Activated CD4-positive, alpha-beta T cell treated with anti-CD3 and anti-CD28 coated beads, Interleukin-2, amount 50 U/mL, for 24 hours (primary cell): ENCODE data around the gene IQGAP3.
A peak's percentile ranks its signal among the peaks of the same experiment; 100 is the strongest.
"Not testable (repeated sequence)": the region's sequence is repeated elsewhere in the genome, so short reads cannot be mapped to it uniquely, and the experiment has no call there.

Source experiments
- DNase-seq, 2 donors: peaks; one replicate each; pipeline ENCODE4 v3.0.0-alpha.2; 2020; ENCODE audit warnings: low read depth in 1 of 2, low spot score in 1 of 2

IQGAP3 gene, protein sequence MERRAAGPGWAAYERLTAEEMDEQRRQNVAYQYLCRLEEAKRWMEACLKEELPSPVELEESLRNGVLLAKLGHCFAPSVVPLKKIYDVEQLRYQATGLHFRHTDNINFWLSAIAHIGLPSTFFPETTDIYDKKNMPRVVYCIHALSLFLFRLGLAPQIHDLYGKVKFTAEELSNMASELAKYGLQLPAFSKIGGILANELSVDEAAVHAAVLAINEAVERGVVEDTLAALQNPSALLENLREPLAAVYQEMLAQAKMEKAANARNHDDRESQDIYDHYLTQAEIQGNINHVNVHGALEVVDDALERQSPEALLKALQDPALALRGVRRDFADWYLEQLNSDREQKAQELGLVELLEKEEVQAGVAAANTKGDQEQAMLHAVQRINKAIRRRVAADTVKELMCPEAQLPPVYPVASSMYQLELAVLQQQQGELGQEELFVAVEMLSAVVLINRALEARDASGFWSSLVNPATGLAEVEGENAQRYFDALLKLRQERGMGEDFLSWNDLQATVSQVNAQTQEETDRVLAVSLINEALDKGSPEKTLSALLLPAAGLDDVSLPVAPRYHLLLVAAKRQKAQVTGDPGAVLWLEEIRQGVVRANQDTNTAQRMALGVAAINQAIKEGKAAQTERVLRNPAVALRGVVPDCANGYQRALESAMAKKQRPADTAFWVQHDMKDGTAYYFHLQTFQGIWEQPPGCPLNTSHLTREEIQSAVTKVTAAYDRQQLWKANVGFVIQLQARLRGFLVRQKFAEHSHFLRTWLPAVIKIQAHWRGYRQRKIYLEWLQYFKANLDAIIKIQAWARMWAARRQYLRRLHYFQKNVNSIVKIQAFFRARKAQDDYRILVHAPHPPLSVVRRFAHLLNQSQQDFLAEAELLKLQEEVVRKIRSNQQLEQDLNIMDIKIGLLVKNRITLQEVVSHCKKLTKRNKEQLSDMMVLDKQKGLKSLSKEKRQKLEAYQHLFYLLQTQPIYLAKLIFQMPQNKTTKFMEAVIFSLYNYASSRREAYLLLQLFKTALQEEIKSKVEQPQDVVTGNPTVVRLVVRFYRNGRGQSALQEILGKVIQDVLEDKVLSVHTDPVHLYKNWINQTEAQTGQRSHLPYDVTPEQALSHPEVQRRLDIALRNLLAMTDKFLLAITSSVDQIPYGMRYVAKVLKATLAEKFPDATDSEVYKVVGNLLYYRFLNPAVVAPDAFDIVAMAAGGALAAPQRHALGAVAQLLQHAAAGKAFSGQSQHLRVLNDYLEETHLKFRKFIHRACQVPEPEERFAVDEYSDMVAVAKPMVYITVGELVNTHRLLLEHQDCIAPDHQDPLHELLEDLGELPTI (N-terminal part only)

DNA sequence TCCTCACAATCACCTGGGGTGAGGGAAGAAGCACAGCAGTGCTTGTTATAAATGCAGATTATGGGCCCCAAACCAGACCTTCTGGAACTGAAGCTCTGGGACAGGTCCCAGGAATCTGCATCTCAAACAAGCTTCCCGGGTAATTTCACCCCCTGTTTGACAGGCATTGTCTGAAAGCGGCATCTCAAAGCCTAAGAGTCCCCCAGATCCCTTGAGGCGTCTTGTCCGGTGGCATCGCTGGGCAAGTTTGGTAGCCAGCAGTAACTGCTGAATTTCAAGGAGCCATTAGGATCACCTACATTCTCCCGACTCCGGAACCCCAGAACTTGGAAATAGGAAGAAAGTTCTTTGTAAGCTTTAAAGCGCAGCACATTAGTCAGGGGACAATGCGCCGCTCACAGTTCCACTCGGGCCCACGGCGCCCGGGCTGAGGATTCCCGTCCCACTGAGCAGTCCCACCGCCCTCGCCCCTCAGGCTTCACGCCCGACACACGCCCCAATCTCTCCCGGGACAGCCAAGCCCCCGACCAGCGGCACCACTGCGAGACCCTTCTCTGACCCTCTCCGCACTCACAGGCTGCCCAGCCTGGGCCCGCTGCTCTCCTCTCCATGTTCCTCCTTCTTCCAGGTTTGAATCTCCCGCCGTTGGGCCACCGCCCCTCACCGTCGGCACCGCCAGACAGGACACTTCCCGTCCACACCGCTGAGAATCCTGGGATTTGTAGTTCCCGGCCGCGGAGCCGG, at the start of gene IQGAP3:
Gene IQGAP3, minus strand, starts transcription at position 647 of the 744 bp plus-strand sequence. Its CDS starts 36 bp downstream, at position 611.
- DNase-seq = peak in 1 of 2 donors; percentile 61

DNA sequence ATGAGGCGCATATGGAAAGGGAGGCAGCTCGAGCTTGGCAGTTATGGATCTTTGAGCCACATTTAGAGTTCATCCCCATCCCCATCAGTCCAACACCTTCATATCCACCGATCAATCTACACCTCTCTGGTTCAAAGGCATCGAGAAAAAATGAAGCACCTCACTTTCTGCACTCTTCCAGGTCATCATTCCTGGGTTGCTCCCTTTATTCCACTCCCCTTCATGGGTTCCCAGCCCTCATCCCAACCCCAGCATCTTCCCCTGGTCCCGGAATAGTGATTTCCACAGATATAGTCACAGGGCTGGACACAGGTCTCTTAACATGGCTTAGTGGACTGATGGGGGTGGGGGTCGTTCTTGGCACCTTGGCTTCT, 47.2 kb upstream of the IQGAP3 start:
- no peak for DNase-seq

DNA sequence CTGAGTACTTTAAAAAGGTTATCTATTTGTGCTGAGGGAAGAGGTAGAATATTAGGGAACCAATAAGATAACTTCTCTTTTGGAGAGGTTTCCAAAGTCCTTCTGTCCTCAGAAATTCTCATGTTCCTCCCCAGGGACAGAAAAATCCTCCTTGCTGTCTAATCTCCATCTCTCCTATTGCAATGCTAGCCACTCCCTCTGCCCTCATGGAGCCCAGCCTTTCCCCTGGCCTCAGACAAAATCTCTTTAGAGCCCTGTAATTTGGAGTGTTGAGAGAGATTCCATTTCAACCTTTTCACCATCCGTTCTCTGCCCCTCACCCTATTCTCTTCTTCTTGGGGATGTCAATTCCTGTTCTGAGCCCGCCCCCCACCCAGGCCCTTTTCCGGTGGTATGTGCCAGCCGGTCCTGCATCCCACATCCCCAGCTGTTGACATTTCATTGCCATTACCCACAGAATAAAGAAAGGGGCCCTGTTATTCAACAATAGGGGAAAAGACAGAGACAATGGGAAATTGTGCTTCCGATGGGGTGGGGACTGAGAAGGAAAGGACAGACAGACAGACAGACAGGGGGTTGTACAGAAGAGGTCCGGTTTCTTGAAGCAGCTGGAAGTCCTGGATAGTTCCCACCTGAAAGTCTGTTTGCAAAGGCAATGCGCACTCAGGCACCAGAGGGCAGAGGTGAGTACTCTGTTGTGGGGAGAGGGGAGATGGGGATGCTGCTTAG, 46.7 kb upstream of the IQGAP3 start, which contains the start of gene HAPLN2:
Gene HAPLN2, plus strand, starts transcription at position 563 of the 729 bp plus-strand sequence. CDS start 4,076 bp downstream, outside the sequence.
- DNase-seq = no peak

DNA sequence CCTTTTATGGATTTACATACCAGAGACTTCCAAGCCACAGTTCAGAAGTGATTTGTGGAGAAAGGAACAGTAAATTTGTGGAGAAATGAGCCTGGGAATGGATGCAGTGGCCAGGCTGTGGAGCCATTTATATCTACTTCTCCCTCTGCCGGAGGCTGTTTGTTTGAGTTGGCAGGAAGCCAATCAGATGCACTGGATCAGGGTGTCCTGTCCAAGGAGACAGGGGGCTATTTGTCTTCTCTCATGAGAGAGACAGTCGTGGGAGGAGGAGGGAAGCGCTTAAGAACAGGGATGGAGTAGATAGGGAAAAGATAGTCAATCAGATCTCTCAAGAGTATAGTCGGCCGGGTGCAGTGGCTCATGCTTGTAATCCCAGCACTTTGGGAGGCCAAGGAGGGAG, 44.1 kb upstream of the IQGAP3 start:
- no peak for DNase-seq

DNA sequence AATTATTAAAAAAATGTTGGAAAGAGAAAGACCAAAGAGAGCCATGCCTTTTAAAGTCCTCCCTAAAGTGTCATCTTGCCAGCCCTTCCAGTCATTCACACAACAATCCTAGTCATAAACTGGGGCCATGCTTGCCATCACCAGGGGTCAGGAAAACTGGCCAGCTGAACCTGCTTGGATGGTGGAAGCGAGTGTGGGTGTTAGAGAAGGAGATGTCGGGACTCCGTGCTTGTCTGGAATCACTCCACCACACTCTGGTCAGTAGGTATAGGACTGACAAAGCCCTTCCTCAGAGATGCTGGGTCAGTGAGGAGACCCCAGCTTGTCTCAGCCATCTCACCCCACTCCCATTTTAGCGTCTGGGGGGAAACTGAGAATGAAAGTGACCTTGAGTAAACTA, 43.6 kb upstream of the IQGAP3 start:
- no peak for DNase-seq

DNA sequence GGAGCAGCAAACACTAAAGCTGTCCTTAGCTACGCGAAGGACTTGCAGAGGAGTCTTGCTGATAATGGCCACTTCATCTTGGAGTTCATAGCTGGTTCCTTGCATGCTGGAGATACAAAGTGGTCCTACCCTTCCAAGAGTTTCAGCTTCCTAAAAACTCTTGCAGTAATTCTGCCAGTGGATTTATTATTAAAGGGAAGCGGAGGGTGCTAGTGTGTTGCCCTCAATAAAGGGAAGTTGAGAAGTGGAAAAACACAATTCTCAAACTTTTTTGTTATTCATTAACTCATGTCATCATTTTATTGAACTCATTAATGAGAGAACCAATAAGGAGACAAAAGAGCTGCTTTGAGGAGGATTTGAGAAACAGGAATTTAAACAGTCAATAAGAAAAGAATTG, 40.3 kb upstream of the IQGAP3 start:
- no peak for DNase-seq

DNA sequence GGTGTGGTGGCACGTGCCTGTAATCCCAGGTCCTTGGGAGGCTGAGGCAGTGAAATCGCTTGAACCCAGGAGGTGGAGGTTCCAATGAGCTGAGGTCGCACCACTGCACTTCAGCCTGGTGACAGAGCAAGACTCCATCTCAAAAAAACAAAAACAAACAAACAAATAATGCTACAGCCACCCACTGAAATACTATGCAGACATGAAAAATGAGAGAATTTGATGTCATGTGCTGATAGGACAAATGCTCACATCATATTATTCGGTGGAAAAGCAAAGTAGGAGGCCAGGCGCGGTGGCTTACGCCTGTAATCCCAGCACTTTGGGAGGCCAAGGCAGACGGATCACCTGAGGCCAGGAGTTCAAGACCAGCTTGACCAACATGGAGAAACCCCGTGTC, 37.7 kb upstream of the IQGAP3 start:
- DNase-seq = not testable (repeated sequence)

DNA sequence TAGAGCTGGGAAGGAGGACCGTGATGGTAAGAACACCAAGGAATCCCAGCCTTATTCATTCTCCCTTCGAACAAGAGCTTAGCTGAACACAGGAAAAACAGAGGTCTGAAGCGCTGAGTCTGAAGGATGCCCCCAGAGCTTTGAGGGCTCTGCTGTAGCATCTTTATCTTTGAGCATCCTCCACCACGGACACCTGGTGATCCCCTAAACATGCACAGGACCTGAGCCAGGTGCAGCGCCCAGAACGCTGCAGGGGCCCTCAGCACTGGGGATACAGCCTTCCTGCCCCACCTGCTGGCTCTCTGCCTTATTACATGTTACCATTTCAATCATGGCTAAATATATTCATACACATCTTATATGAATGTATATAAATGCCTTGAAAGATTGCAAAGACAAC, 36.6 kb upstream of the IQGAP3 start:
- DNase-seq = no peak

DNA sequence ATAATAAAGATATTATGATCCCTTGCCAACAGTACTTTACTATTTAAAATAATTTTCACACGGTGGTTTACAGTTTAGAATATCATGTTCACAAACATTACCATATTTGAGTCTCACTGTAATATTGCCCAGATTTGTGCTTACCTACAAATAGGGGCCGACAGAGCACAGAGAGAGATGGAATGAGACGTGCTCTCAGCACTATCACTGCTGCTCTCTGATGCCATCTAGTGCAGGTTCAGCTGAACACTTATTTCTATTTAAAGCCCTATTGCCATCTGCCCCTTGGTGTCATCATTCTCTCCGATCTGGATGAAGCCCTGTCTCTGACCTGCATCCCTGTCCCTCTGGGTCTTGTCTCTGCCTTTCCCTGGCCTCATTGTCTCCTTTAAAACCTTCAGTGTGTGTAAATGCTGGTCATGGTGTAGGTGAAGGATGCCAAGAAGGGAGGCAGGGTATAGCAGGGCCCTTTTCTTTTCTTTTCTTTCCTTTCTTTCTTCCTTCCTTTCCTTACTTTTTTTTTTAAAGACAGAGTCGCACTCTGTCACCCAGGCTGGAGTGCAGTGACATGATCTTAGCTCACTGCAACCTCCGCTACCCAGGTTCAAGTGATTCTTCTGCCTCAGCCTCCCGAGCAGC, 35.8 kb upstream of the IQGAP3 start:
- peak in 1 of 2 donors; percentile 59 for DNase-seq

DNA sequence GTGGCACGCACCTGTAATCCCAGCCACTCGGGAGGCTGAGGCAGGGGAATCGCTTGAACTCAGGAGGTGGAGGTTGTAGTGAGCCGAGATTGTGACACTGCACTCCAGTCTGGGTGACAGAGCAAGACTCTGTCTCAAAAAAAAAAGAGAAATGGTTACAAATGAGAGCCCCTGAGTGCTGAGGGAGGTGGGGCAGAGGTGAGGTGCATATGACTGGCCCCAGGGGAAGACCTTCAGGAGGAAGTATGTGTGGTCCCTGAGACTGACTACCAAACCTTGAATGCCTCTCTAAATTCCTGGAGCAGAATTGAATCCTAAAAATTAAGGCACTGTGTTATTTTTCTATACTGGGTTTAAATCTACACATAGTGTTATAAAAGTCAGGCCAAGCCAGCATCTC, 35.0 kb upstream of the IQGAP3 start:
- DNase-seq = not testable (repeated sequence)

DNA sequence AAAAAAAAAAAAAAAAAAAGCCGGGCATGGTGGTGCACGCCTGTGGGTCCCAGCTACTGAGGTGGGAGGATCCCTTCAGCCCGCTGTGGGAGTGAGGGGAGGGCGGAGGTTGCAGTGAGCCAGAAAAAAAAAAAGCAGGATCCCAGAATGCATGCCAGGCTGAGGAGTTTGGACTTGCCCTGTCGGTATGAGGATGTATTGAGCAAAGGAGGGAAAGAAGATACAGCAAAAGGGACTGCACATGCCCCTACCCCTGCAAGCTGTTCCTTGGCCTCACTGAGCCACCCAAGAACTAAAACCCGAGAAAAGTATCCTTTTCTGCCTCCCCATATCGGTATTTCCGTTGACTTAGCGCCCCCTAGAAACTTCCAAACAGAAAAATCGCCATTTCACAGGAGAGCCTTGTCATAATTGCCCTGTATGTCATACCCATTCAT, 30.2 kb upstream of the IQGAP3 start:
- no peak for DNase-seq

DNA sequence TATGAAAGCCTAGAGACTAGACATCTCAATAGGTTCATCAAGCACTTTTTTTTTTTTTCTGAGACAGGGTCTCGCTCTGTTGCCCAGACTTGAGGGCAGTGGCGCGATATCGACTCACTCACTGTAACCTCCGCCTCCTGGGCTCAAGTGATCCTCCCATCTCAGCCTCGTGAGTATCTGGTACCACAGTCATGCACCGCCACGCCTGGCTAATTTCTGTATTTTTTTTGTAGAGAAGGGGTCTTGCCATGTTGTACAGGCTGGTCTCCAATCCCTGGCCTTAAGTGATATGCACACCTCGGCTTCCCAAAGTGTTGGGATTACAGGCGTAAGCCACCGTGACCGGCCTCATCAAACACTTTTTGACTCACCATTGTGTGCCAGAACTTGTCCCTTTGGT, 29.5 kb upstream of the IQGAP3 start:
- no peak for DNase-seq

DNA sequence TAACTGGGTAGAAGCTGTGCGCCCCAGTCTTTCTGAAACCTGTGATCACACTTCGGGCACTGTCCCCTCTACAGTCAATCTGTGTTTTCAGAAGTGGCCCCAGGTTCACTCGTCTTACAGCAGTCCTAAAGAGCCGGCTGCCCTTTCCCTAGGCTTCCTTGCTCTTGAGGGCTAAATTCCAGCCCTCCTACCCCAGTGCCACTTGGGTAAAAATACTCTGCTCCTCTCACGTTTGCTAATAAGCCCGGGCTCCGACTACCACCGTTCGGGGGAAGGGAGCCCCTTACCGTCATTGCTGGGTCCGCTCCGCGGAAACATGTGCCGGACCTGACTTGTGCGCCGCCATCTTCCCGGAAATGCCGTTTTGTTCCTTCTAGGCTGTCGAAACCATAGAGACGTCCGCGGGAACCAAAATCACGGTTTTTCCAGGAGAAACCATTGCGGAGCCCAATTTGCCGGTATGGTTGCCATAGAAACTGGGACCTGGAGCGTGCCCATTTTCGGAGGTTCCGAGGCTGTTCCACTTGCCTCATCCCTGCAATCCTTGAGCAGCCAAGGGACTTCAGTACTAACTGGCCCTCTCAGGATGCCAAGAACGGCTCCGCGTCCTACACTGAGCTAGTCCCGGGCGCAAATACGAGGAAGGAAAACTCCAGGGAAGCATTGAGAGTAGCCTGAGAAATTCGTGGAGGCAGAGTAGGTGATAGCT, 28.9 kb upstream of the IQGAP3 start, which contains the start of gene GPATCH4:
Gene GPATCH4, minus strand, starts transcription at position 358 of the 709 bp plus-strand sequence.
- peak; percentile 65 to 78 for DNase-seq

DNA sequence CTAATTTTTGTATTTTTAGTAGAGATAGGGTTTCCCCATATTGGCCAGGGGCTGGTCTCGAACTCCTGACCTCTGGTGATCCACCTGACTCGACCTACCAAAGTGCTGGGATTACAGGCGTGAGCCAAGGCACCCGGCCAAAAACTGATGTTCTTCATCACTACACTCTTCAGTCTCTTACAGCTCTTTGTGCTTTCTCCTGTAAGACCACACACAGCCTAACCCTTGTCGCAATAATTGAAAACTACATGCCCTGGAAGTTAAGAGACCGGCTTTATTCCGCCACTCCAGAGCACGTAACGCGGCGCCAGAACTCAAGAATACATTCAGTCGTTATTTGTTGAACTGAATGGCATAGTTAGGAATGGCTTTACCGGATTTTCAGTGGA, 28.4 kb upstream of the IQGAP3 start:
- DNase-seq = no peak

DNA sequence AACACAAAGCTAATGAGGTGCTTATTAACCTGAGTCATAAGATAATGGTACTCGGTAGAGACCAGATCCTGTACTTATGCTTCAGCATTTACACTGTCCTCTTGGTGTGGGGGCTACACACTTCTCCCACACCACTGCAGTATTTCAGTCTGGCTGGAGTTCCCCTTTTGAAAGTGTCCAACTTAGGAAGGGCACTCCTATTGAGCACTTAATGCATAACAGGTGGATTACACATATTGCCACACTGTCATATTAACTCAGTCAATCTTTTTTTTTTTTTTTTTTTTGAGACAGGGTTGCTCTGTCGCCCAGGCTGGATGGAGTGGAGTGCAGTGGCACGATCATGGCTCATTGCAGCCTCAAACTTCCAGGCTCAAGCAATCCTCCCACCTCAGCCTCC, 27.4 kb upstream of the IQGAP3 start:
- no peak for DNase-seq

DNA sequence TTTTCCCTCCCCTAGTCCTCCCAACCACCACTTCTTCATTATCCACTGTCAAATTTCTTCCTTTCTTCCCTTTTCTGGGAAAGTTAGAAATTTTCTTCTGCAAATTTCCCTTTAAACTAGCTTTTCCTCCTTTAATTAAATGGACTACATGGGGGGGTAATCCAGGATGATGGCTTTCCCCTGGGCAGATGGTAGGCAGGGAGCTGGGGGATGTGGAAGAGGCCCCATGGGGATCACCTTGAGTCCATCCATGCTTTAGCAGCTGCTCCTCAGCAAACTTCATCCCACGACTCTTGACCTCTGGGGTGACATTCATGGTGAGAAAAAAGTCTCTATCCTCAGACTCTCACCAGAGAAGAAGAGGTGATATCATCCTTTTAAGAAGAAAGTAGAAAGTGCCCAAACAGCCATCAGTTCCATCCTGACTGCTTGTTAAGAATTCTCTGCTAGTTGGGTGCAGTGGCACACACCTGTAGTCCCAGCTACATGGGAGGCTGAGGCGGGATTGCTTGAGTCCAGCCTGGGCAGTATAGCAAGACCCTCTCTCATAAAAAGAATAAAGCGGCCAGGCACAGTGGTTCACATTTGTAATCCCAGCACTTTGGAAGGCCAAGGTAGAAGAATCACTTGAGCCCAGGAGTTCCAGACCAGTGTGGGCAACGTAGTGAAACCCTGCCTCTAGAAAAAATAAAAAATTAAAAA, 26.5 kb upstream of the IQGAP3 start:
- DNase-seq = no peak

DNA sequence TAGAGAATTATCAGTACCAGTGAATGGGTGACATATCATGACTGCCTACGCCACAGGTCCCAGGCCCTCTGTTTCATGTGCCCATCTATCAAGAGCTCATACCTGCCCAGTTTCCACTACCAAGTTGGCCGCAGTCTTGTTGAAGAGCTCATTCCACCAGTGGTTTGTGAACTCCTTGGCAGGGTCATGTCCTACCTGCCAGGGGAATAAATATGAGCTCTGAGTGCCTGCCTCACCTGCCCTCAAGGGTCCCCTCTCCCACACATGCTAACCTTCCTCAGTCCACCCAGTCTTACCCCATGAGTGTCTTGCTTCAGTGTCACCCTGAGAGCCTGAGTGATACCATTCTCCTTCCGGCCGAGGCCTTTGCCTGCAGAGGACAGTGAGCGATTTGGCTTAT, 25.8 kb upstream of the IQGAP3 start:
- DNase-seq = no peak

DNA sequence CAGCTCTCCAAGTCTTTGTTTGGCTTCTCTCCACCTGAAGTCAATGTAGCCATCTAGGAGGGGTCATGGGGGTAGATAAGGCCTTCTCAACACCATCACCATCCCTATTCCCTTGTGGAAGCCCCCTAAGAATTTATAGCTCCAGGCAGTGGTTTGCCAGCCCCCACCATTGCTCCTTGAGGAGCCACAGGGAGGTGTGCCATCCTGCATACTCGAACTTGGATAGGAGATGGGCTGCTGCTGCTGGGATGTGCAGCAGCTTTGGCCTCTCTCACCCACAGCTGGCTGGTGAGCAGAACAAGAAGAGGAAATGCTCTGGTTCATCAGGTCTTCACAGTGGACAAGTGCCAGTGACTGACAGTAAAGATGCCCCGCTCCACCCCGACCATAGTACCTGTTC, 24.1 kb upstream of the IQGAP3 start:
- no peak for DNase-seq
